Neural cell (in vitro differentiated cells): ENCODE measurements around the gene PANK2. TPM values are rescaled to one million over a fixed set of nuclear protein-coding genes. Genes with fewer than 3 reads are reported as not detected.

Experiments used
- H2AFZ ChIP-seq: fragments of 200-600, 300-800 bp; sonication (generic), shearing (Covaris generic); 2 replicates; pipeline ENCODE4 v1.6.0; 2014; ENCODE audit warnings: low read depth, mild to moderate bottlenecking, antibody characterized with exemption, low read length, moderate library complexity
- H3F3A ChIP-seq: fragments of 200-600 bp; shearing (Covaris generic); 2 replicates; pipeline ENCODE4 v1.6.1; 2016; ENCODE audit warnings: mild to moderate bottlenecking, moderate library complexity, mixed read lengths, antibody characterized with exemption, low read length; ENCODE audit not compliant: insufficient read depth, poor library complexity, severe bottlenecking
- H3K27ac ChIP-seq: fragments of 200-600, 300-800 bp; sonication (generic), shearing (Covaris generic); 2 replicates; pipeline ENCODE4 v1.5.1; 2014; ENCODE audit warnings: mild to moderate bottlenecking, low read length, moderate library complexity
- H3K27me3 ChIP-seq: fragments of 300-800, 200-600 bp; sonication (generic), shearing (Covaris generic); 2 replicates; pipeline ENCODE4 v1.6.0; 2014; ENCODE audit warnings: mild to moderate bottlenecking, low read depth, low read length, moderate library complexity; ENCODE audit not compliant: insufficient read depth
- H3K36me3 ChIP-seq: fragments of 300-800, 200-600 bp; sonication (generic), shearing (Covaris generic); 2 replicates; pipeline ENCODE4 v1.5.1; 2014; ENCODE audit warnings: mild to moderate bottlenecking, antibody characterized with exemption, low read length, moderate library complexity; ENCODE audit not compliant: insufficient read depth
- H3K4me2 ChIP-seq: fragments of 300-800, 200-600 bp; sonication (generic), shearing (Covaris generic); 2 replicates; pipeline ENCODE4 v1.6.0; 2014; ENCODE audit warnings: mild to moderate bottlenecking, low read length
- H3K4me3 ChIP-seq: fragments of 300-800, 200-600 bp; sonication (generic), shearing (Covaris generic); 2 replicates; pipeline ENCODE4 v1.5.1; 2014; ENCODE audit warnings: mild to moderate bottlenecking, low read length, moderate library complexity
- H3K79me2 ChIP-seq: fragments of 200-600 bp; shearing (Covaris generic); replicated peaks from 2 replicates; pipeline ENCODE4 v1.6.0; 2014; ENCODE audit warnings: mild to moderate bottlenecking, low read length, moderate library complexity; ENCODE audit not compliant: insufficient read depth
- H3K9ac ChIP-seq: fragments of 300-800, 200-600 bp; sonication (generic), shearing (Covaris generic); 2 replicates; pipeline ENCODE4 v1.6.1; 2016; ENCODE audit warnings: mild to moderate bottlenecking, low read length, mixed read lengths
- H3K9me2 ChIP-seq: fragments of 200-600 bp; shearing (Covaris generic); 2 replicates; pipeline ENCODE4 v1.6.1; 2016; ENCODE audit warnings: mild to moderate bottlenecking, low read length, mixed read lengths; ENCODE audit not compliant: insufficient read depth
- H3K9me3 ChIP-seq: fragments of 200-600, 300-800 bp; sonication (generic), shearing (Covaris generic); 2 replicates; pipeline ENCODE4 v1.6.1; 2016; ENCODE audit warnings: mild to moderate bottlenecking, mixed run types, low read length, moderate library complexity, mixed read lengths
- H4K20me1 ChIP-seq: fragments of 200-600 bp; shearing (Covaris generic); 2 replicates; pipeline ENCODE4 v1.6.1; 2016; ENCODE audit warnings: mild to moderate bottlenecking, mixed run types; ENCODE audit not compliant: insufficient read depth
- CTCF ChIP-seq: fragments of 450-650 bp; IDR thresholded peaks from 2 replicates; pipeline ENCODE4 v1.5.1; 2014; ENCODE audit warnings: antibody characterized with exemption, mild to moderate bottlenecking, moderate library complexity; ENCODE audit not compliant: poor library complexity, severe bottlenecking
- EP300 ChIP-seq: fragments of 450-650 bp; conservative IDR thresholded peaks from 2 replicates; pipeline ENCODE4 v1.6.1; 2014; ENCODE audit warnings: antibody characterized with exemption, mild to moderate bottlenecking, moderate library complexity; ENCODE audit not compliant: poor library complexity, severe bottlenecking
- EZH2 ChIP-seq: fragments of 200-600, 300-800 bp; shearing (Covaris generic), sonication (generic); IDR thresholded peaks from 2 replicates; pipeline ENCODE4 v1.6.1; 2014; ENCODE audit warnings: antibody characterized with exemption, low read length, borderline replicate concordance, mild to moderate bottlenecking; ENCODE audit not compliant: insufficient read depth, poor library complexity, severe bottlenecking
- MXI1 ChIP-seq: fragments of 450-650 bp; conservative IDR thresholded peaks from 2 replicates; pipeline ENCODE4 v1.6.1; 2014; ENCODE audit warnings: antibody characterized with exemption, mild to moderate bottlenecking; ENCODE audit not compliant: poor library complexity, severe bottlenecking
- RAD21 ChIP-seq: fragments of 450-650 bp; conservative IDR thresholded peaks from 2 replicates; pipeline ENCODE4 v1.6.1; 2014; ENCODE audit warnings: antibody characterized with exemption, mild to moderate bottlenecking, moderate library complexity
- REST ChIP-seq: IDR thresholded peaks from 2 replicates; pipeline ENCODE4 v1.6.1; 2012; ENCODE audit warnings: borderline replicate concordance
- SMC3 ChIP-seq: fragments of 450-650 bp; conservative IDR thresholded peaks from 2 replicates; pipeline ENCODE4 v1.6.1; 2014; ENCODE audit warnings: antibody characterized with exemption, mild to moderate bottlenecking, moderate library complexity; ENCODE audit not compliant: poor library complexity
- TAF1 ChIP-seq: IDR thresholded peaks from 2 replicates; pipeline ENCODE4 v1.6.1; 2012; ENCODE audit warnings: low read depth
- polyA plus RNA-seq: library from polyadenylated mRNA; depleted of rRNA; stranded (reverse); fragments of >200 nt; gene quantifications from 2 replicates; pipeline ENCODE4 v1.2.3, GENCODE V29; 2014

The PANK2 gene
- polyA plus RNA-seq, 1 donor from 2014 or later: 41.7 TPM

GRCh38 chr20:3871550-3872265 lies 17.5 kb upstream of the PANK2 start:
- TF ChIP-seq RAD21 (no peak), EP300 (no peak), CTCF (no peak), SMC3 (no peak), EZH2 (no peak), MXI1 (no peak)
- H3K9me3 ChIP-seq: no peaks in the 10 kb centered on the region
- no peaks in the 10 kb centered on the region for H3F3A ChIP-seq
- no peak overlapping the region for H3K27ac ChIP-seq
- H3K36me3 ChIP-seq: no peaks in the 10 kb centered on the region
- H3K79me2 ChIP-seq: no peaks in the 10 kb centered on the region
- no peaks in the 10 kb centered on the region for H3K27me3 ChIP-seq
- no peak overlapping the region for H3K9ac ChIP-seq
- no peaks in the 10 kb centered on the region for H4K20me1 ChIP-seq
- H3K9me2 ChIP-seq: no peaks in the 10 kb centered on the region
- no peak overlapping the region for H3K4me2 ChIP-seq
- no peak overlapping the region for H3K4me3 ChIP-seq
- no peak overlapping the region for H2AFZ ChIP-seq

GRCh38 chr20:3873507-3873906 lies 15.7 kb upstream of the PANK2 start:
- no peaks in the 10 kb centered on the region for H4K20me1 ChIP-seq
- H3K36me3 ChIP-seq: no peaks in the 10 kb centered on the region
- H3K27me3 ChIP-seq: no peaks in the 10 kb centered on the region
- no peaks in the 10 kb centered on the region for H3F3A ChIP-seq
- H3K9me3 ChIP-seq: no peaks in the 10 kb centered on the region
- no peak overlapping the region for H3K4me2 ChIP-seq
- H3K4me3 ChIP-seq: no peak overlapping the region
- no peak overlapping the region for H2AFZ ChIP-seq
- no peak for TF ChIP-seq EZH2
- no peak for TF ChIP-seq RAD21
- no peak for TF ChIP-seq CTCF
- TF ChIP-seq EP300: no peak
- TF ChIP-seq MXI1: no peak
- TF ChIP-seq REST: no peak
- TF ChIP-seq TAF1: no peak
- no peaks in the 10 kb centered on the region for H3K9me2 ChIP-seq
- no peak overlapping the region for H3K9ac ChIP-seq
- H3K27ac ChIP-seq: no peak overlapping the region
- no peaks in the 10 kb centered on the region for H3K79me2 ChIP-seq
